ENCODE results near the gene KLF17. TPM values are rescaled to one million over a fixed set of nuclear protein-coding genes. Genes with fewer than 3 reads are reported as not detected.

Gene KLF17, protein sequence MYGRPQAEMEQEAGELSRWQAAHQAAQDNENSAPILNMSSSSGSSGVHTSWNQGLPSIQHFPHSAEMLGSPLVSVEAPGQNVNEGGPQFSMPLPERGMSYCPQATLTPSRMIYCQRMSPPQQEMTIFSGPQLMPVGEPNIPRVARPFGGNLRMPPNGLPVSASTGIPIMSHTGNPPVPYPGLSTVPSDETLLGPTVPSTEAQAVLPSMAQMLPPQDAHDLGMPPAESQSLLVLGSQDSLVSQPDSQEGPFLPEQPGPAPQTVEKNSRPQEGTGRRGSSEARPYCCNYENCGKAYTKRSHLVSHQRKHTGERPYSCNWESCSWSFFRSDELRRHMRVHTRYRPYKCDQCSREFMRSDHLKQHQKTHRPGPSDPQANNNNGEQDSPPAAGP
- total RNA-seq (2022; extraction: Qiagen RNA extraction), result 0.33 to 0.50 TPM (median 0.46 TPM) in 5 replicates

DNA sequence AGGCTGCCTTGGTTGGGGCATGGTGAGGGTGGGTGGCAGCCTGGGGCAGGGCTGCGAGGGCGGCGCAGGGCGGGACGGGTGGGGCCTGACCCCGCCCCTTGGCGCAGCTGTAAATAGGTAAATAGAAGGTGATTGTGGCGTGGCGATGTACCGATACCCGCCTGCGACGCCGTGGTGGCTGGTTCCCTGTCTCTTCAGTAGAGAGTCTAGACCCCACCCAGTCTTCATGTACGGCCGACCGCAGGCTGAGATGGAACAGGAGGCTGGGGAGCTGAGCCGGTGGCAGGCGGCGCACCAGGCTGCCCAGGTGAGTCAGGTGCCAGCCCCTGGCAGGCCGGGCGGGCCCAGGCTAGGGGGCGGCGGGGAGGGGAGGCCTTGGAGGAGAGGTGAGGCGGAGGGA is at the start of gene KLF17:
Gene KLF17 (plus strand): TSS at position 140 of the 400 bp plus-strand sequence. CDS start 87 bp downstream, at position 227.

DNA sequence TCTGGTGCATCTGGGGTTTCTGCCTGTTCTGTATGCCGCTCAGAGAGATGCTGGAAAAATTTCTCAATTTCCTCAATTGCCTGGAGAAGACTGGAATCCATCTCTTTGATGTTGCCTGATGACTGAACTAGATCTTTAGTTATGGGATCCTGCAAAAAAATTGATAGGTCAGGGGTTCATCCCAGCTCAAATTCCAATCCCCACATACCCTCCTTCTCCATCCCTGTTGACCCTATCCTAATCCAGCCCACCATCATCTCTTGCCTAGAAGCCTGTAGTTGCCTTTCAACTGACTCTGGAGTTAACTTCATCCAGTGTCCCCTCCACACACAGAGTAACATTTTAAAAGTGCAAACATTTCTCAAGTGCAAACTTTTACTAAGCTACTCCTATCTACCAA is 22.9 kb downstream of the KLF17 start, which contains the start of gene KLF18:
Gene KLF18 (minus strand): TSS at position 101 of the 400 bp plus-strand sequence. CDS start 0 bp downstream, at position 101.

Other genes starting within 250 kb of the KLF17 start
- 0.14 to 0.39 TPM (median 0.28 TPM) in 5 replicates for gene ARTN, start 185.0 kb upstream of the KLF17 start, total RNA-seq (2022; extraction: Qiagen RNA extraction)
- gene IPO13, start 171.9 kb upstream of the KLF17 start, total RNA-seq (2022; extraction: Qiagen RNA extraction), result 11.9 to 16.5 TPM (median 14.9 TPM) in 5 replicates
- gene DPH2, start 148.8 kb upstream of the KLF17 start, total RNA-seq (2022; extraction: Qiagen RNA extraction), result 34.4 to 40.2 TPM (median 35.9 TPM) in 5 replicates
- 93.2 to 162 TPM (median 133 TPM) in 5 replicates for gene ATP6V0B, start 143.9 kb upstream of the KLF17 start, total RNA-seq (2022; extraction: Qiagen RNA extraction)
- 55.2 to 74.3 TPM (median 69.8 TPM) in 5 replicates for gene B4GALT2, start 139.6 kb upstream of the KLF17 start, total RNA-seq (2022; extraction: Qiagen RNA extraction)
- 6.6 to 8.7 TPM (median 8.2 TPM) in 5 replicates for gene CCDC24, start 127.2 kb upstream of the KLF17 start, total RNA-seq (2022; extraction: Qiagen RNA extraction)
- gene SLC6A9, start 87.4 kb upstream of the KLF17 start, total RNA-seq (2022; extraction: Qiagen RNA extraction), result 11.6 to 14.2 TPM (median 13.2 TPM) in 5 replicates
- gene KLF18, start 22.8 kb downstream of the KLF17 start, total RNA-seq (2022; extraction: Qiagen RNA extraction), result 0.01 to 0.06 TPM (median 0.05 TPM) in 4 of 5 replicates, not detected in the other
- gene DMAP1, start 94.7 kb downstream of the KLF17 start, total RNA-seq (2022; extraction: Qiagen RNA extraction), result 19.3 to 21.4 TPM (median 20.2 TPM) in 5 replicates
- 47.9 to 67.7 TPM (median 60.9 TPM) in 5 replicates for gene ERI3, start 236.4 kb downstream of the KLF17 start, total RNA-seq (2022; extraction: Qiagen RNA extraction)

All from A549 treated with AZD2906 at 1 μM for 4 hours (cell line).